Germinal center (tissue), 1 donor: Measurements from ENCODE around the gene ANKS1A.

Experiments used
- DNase-seq: peaks from one replicate; pipeline ENCODE4 v3.0.0; 2012; ENCODE audit warnings: mixed read lengths, low spot score

ANKS1A gene

DNA sequence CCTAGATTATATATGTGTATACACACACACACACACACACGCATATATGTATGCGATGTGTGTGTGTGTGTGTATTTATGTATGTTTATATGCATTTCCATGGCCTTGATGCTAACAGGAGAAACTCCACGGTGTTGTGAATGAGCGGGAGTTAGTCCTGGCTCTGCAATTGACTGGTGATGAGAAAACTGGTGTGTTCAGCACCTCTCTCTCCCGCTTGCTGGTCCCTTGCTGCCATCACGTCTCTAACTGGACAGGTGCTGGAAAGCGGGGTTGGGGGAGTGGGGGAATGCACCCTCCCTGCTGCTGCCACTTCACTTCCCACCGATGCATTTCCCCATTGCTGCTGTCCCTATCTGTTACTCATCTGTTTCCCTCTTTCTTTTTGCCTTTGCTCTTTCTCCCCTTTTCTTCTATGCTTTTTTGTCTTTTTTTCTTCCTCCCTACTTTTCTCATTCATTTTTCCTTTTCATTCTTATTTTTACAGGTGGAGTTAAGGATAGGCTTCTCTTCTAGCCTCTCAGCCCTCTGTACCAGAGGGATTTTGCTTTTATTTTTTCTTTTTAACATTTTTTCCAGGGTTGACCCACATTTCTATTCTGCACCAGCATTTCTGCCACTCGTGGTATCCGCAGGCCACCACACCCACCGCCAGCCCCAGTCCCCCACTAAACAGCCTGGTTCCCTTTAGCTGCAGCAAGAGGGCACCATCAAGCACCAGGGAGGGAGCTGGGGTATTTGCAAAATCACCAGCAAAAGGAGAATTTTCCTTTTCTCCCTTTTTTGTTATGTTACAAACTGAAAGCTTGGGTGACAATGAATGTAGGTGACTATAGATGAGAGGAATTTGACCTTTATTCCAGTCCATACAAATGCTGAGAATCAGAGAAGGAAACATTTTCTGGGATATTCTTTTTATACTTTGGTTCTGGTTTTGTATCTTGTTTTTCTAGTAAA is 136.5 kb downstream of the ANKS1A start:
- DNase-seq: no peak

DNA sequence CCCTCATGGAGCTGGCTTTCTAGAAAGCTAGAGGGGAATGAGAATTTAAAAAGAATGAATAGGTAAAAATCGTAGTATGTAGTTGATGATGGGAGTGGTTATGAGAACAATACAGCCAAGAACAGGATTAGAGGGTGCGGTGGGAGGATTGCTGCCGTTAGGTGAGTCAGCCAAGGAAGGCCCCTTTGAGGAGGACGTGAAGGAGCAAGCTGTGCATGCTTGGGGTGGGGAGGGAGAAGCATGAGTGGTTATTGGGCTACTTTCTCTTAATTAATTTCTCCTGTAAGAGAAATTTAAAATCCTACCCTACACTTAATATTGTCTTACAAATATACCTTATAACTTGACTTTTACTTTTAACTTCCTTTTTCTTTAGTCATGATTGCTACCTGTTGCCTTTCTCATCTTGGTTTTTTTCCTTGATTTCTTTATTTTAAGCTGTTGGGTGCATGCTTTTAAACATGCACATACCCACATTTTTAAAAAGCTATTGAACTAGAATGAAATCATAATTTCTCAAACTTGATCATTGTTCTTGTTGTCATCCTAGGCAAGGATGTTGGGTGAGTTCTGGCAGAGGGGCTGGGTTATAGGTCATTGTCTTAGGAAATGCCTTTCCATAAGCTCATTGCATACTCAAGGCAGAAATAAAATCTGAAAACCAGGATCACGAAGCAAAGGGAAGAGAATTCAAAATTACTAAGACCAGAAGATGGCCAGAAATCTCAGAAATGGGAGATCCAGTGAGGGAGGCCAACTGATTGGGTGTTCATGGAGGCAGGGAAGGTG is 137.6 kb downstream of the ANKS1A start:
- no peak for DNase-seq

DNA sequence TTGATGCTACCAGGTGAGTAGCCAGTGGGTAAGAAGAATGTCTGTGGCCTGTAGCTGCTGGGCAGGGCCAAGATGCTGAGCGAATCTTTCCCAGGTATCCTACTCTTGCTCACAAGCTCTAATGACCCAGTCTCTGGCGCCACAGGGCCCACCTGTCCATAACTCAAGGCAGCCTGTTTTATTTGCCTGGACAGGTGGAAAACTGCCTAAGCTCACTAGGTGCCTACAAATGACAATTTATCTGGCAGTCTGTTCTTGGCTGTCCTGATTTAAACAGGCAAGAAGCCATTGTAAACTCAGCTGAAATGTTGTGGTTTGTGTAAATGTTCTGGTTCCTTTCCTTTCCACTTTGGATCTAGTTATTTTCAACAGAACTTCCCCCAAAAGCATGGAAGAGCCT is 138.8 kb downstream of the ANKS1A start:
- DNase-seq: no peak

- no peak for DNase-seq
Observed at GRCh38 chr6:35028781-35029769, 140.0 kb downstream of the ANKS1A start.

GRCh38 chr6:35030099-35030498 is 141.0 kb downstream of the ANKS1A start:
- no peak for DNase-seq

- DNase-seq: no peak
Observed at GRCh38 chr6:35031611-35032529, 142.8 kb downstream of the ANKS1A start.

- no peak for DNase-seq
Observed at GRCh38 chr6:35033683-35034082, 144.6 kb downstream of the ANKS1A start.

GRCh38 chr6:35034411-35035191 is 145.5 kb downstream of the ANKS1A start:
- no peak for DNase-seq

GRCh38 chr6:35035481-35036030 is 146.5 kb downstream of the ANKS1A start:
- DNase-seq: no peak

DNA sequence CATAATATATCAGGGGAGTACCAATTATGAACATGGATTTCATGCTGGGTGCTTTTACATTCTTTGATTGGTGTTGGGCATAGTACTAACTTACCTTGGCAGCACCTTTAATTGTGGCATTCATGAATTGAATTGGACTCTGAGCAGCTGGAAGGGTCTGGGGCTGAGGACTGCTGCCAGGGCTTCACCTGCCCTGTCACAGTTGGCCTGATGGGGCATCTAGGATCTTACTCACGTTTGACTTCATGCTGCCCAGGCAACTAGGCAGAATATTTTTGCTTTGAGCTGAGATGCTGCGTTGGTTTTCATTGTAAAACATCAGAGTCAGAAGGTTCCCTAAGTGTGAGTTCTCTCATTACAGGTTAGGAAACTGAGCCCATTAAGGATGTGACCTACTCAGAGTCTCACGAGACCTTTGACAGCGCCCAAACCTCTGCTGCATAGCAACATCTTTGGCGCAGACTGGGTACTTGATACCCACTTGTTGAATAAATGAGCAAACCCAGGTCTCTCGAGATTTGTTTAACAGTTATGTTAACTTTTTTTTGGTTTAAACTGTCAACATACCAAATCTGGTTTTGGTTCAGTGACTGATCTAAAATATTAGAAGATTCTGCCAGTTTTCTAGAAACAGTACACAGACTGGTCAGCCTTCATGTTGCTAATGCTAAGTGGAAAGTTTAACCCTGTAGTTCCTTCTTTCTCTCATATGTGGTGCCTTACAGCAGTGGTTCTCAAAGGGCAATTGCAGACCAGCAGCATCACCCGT is 147.2 kb downstream of the ANKS1A start:
- DNase-seq: no peak

DNA sequence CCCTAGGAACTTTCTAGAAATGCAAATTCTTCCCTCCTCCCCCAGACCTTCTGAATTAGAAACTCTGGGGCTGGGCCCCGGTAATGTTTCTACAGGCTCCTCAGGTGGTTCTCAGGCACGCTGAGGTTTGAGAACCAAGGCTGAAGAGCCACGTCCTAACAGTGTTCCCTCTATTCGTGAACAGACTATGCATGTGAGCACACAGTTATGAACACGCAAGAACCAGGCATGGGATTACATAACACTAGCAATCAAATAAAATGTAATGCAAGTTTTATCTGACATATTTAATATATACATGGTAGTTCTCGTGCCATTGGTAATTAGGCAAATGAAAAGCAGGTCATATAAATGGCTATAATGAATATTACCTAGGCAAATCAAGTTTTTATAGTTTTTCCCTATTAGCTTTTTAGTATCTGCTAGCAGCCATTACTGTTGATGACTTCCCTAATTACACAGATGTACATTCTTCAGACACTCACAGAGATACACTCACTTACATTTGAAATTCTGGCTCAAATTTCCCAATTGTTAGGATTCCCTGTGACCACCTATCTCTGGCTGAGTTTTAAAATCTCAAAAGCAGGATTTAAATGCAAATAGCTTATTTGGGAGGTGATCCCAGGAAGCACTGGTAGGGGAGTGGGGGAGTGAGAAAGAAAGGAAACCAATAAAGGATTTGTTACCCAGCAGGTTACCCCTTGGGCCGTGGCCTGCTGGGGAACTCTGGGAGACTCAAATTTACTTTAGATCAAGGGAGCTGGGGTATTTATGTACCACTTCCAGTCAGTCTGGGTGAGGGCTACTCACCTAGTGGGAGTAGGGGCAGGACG is 148.0 kb downstream of the ANKS1A start:
- no peak for DNase-seq

DNA sequence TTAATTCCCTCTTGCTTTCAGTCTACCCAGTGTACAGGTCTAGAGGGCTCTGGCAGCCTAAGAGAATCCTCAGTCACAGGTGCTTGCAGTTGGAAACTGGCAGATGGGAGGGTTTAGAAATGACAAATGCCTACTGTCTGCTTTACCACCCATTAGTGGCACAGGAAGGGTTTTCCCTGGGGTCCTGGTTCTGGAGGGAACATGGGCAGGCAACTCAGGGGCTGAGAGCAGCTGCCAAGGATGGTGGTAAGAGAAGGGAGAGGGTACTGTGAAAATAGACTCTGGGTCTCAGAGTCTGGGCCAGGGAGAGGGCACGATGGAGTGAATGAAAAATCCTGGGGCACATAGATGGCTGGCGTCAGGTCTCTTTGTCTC is 148.6 kb downstream of the ANKS1A start:
- no peak for DNase-seq

DNA sequence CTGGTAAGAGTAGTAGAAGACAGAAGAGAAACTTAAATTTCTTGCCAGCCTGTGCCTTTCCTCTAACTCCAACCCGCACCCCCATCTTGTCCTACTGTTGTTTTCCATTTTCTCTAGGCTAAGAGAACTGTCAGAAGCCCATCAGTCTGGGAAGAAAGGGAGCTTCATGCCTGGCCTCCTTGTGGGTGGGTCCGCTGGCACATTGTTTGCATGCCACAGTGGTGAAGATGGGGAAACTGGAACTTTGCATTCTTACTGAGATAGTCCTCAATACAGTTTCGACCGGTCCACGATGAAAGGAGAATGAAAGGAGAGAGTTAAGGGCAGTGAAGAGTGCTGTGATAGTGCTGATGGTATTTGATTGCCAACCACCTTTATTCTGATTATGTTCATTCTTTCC is 149.0 kb downstream of the ANKS1A start:
- no peak for DNase-seq

- no peak for DNase-seq
Observed at GRCh38 chr6:35040398-35040797, 151.3 kb downstream of the ANKS1A start.

DNA sequence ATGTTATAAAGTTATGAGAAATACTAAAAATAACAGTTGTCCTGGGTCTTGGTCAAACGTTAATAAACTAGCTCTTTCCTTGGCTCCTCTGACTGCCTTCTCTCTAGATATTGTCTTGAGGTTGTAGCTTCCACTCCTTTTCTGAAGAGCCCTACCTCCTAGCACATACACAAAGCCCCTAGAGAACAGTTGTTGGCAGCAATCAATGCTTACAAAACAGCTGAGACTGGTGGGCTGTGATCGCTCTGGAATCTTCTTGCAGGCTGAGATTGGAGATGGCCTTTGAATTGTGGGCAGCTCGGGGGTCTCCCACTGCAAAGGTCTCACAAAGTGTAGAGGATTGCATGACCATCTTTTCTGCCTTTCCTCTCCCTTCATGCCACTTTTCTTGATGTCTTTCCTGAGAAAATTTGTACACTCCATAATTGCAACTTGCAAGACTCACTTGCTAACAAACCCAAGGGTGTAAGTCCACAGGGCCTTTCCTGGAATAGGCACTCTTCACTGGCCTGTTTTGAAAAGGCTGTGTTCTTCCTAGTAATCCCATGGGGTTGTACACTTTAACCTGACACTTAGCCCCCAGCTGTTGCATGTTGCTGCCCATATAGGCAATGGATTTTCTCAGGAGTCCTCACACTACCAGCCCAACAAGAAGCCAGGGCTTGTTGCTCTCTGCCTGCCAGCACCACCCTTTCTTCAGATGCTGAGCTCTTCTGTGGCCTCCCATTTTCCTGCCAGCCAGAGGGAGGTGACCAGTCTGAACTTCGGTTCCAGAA is 152.2 kb downstream of the ANKS1A start:
- no peak for DNase-seq

- DNase-seq: no peak
Observed at GRCh38 chr6:35042031-35042815, 153.2 kb downstream of the ANKS1A start.
